ENCODE data around the gene SLC52A3.
"Not testable (repeated sequence)": the region's sequence is repeated elsewhere in the genome, so short reads cannot be mapped to it uniquely, and the experiment has no call there.

The SLC52A3 gene

DNA sequence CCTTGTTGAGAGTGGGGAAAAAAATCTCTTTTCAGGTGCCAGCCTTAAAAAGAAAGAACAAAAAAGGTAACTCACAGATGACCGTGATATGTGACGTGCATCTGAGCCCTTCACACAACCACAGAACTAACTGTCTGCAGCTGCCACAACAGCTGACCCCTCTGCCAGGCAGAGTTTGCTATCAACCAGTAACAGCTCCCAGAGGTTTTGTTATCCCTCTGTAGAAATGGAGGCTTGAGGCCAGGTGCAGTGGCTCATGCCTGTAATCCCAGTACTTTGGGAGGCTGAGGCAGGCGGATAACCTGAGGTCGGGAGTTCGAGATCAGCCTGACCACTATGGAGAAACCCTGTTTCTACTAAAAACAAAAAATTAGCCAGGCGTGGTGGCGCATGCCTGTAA is 42.8 kb downstream of the SLC52A3 start:
- no peak for DNase-seq

GRCh38 chr20:724797-725196 is 43.5 kb downstream of the SLC52A3 start:
- DNase-seq = not testable (repeated sequence)

DNA sequence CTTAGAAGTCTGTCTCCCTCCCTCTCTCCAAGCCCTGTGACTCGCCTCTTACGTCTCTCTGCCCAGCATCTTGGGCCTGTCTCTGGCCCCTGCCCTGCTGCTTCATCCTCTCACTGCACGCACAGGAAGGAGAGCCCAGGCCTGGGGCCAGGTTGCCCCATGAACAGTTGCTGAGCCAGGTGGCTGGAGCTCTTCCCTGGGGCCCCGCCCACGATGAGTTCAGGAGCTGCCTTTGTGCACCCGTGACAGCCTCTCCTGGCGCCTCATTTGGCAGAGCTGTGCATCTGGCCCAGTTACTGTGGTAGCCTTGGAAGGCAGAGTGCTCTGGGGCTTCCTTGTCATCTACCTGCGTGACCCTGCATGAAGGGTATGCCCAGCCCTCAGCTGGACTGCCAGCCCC is 44.5 kb downstream of the SLC52A3 start:
- DNase-seq = peak; percentile 95

DNA sequence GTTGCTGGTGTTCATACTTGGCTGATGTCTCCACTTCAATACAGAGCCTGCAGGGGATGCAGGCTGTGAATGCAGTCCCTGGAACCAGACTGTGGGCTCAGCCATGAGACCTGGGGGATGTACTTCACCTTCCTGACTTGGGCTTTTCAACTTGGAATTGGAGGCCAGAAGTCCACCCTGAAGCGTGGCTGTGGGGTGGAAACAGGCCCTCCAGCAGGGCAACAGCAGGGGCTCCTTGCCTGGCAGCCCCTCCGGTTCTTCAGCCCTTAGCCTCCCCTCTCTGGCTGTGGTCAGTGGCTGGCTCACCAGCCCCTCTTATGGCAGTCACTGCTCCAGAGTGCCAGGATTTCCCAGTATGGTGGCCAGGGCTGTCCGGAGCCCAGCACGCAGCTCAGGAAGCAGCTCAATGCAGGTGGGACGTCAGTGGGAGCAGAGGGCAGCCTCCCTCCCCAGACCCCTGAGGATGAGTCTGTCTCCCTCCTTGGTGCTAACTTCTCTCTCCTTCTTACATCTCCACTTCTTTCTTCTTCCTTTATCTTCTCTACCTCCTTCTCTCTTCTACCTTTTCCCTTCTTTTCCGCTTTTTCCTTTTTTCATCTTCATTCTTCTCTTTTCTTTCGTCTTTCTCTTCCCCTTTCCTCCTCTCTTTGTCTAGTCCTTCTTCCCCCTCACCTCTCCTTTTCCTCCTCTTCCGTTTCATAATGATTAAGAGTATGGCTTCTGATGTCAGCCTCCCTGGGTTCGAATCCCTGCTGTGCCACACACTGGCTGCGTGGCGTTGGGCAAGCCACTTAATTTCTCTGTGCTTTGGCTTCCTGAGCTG is 45.3 kb downstream of the SLC52A3 start:
- no peak for DNase-seq

DNA sequence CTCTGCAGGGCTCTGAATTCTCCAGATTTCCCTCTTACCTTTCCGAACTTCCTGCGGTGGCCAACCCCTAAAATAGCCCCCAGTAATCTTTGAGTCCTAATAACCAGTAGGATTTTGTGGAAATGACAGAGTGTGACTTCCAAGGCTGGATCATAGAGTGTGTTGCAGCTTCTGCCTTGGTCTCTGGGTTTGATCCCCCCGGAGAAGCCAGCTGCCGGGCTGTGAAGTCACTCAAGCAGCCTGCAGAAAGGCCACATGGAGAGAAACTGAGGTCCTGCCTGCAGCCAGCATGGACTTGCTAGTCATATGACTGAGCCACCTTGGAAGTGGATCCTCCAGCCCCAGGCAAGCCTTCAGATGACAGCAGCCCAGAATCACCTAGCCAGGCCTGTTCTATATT is 46.4 kb downstream of the SLC52A3 start:
- DNase-seq = no peak

- DNase-seq = peak; percentile 87
These were observed 48.5 kb downstream of the SLC52A3 start for GRCh38 chr20:719816-720215.

- DNase-seq = no peak
These were observed 49.2 kb downstream of the SLC52A3 start for GRCh38 chr20:719068-719467.

GRCh38 chr20:717832-718231 is 50.5 kb downstream of the SLC52A3 start:
- DNase-seq = no peak

- DNase-seq = no peak
These were observed 51.0 kb downstream of the SLC52A3 start for GRCh38 chr20:717271-717670.

DNA sequence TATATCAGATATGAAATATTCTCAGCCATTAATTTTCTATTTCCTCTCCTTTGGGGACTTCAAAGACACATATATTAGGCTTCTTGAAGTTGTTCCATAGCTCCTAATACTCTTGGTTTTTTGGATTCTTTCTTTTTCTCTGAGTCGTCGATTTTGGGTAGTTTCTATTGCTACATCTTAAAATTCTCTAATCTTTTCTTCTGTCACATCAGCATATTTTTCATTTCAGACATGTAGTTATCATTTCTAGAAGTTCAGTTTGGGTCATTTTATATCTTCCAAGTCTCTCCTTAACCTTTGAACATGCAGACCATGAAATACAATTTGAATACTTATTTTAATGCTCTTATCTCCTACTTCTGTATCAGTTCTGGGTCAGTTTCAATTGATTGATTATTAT is 53.8 kb downstream of the SLC52A3 start:
- DNase-seq = no peak

- no peak for DNase-seq
These were observed 56.7 kb downstream of the SLC52A3 start for GRCh38 chr20:711576-711975.

- no peak for DNase-seq
These were observed 57.4 kb downstream of the SLC52A3 start for GRCh38 chr20:710780-711450.
